8988T (cell line): ENCODE measurements around the gene ADGRL3.
"Not testable (repeated sequence)": the region's sequence is repeated elsewhere in the genome, so short reads cannot be mapped to it uniquely, and the experiment has no call there.

Experiments
- DNase-seq: peaks from one replicate; pipeline ENCODE4 v3.0.0; 2011

Gene ADGRL3

DNA sequence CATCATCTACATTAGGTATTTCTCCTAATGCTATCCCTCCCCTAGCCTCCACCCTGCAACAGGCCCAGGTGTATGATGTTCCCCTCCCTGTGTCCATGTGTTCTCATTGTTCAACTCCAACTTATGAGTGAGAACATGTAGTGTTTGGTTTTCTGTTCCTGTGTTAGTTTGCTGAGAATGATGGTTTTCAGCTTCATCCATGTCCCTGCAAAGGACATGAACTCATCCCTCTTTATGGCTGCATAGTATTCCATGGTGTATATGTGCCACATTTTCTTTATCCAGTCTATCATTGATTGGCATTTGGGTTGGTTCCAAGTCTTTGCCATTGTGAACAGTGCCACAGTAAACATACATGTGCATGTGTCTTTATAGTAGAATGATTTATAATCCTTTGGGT lies 7.0 kb downstream of the ADGRL3 start:
- DNase-seq, result not testable (repeated sequence)

DNA sequence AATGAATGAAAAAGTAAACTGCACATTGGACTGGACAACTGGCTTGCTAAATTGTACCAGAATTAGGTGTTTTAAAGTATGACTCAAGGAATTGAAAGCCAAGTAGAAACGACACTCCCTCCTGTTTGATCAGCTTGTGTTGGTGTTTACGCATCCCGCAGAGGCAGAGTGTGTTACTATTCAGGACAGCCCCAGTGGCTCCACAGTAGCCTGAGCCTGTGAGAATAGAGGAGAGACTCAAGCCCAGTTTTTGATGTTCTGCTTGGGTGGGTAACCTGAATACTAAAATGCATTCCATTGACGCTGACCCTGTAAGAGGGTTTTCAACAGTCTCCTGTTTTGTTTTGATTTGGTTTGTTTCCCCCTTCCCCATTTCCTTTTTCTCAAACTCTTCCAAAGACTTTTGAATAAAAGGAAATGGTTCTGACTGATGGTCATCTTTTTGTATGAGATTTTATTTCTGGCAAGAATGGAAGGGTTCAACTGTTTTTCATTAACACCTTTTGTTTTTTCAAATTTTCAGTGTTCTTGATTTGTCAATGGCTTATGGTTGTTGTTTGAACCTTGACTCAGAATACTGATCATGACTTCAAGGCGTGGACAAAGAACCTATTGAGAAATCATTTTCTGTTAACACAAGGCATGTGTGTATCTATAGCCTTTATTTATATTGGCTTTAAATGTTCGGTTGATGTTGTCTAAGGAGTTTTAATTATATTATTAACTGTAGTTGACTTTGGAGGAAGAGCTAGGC lies 10.2 kb downstream of the ADGRL3 start:
- DNase-seq, result no peak

DNA sequence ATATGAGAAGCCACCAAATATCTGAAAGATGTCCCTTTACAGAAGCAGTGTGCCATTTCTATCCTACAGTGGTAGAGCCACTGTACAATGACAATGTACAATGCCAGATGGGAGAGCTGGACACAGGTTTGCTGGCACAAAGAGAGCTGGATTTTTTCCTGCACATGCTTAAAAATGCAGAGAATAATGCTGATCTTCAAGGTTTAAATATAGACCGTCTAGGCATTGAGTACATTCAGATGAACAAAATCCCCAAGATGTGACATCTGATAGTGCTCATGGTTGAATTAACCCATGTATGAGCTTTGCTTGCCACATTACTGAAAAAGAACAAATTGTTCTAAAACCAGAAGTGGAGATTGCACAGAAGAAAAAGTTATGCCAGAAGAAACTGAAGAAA lies 11.7 kb downstream of the ADGRL3 start:
- no peak for DNase-seq

DNA sequence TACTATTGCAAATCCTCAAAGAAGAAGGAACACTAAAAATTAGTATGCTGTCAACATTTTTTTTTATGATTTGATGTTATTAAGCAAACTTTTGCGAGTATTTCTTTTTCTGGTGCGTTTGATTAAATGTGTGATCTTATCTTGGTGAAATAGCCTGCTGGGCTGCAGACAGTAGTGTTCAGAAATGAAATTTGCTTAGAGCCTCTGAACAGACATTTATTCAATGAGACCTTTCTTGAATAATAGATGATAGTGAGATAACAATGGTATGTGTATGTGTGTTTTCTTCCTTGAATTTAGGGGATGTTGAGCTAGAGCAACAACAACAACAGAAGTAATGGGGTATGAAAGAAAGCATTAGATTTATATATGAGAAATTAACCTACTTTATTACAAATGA lies 12.7 kb downstream of the ADGRL3 start:
- DNase-seq, result no peak

DNA sequence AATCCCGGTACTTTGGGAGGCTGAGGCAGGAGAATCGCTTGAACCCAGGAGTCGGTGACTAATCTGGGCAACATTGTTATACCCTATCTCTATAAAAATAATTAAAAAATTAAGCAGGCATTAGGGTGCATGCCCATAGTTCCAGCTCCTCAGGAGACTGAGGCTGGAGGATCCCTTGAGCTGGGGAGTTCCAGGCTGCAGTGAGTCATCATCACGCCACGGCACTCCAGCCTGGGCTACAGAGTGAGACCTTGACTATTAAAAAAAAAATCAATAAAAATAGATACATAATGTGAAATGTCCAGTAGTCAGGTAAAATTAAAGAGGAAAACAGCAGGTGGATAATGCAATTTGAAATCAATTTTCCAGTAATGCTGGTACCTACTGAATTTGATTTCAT lies 14.6 kb downstream of the ADGRL3 start:
- DNase-seq, result no peak

DNA sequence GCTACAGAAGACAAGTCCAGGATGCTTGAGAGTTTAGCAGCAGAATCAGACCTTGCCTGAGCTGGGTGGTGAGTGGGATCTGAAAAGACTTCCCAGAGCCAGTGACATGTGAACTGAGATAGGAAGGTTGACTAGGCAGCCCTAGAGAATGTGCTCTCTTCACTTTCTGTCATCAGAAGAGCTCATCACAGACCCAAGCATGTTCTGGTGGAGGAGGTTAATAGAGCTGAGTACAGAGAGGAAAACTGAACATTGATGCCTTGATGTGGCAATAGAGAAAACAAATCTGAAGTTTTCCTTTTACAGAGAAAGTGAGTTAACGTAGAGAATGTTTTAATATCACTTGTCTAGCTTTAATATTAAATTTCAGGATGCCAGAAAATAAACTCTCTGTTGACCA lies 17.1 kb downstream of the ADGRL3 start:
- DNase-seq, result no peak

DNA sequence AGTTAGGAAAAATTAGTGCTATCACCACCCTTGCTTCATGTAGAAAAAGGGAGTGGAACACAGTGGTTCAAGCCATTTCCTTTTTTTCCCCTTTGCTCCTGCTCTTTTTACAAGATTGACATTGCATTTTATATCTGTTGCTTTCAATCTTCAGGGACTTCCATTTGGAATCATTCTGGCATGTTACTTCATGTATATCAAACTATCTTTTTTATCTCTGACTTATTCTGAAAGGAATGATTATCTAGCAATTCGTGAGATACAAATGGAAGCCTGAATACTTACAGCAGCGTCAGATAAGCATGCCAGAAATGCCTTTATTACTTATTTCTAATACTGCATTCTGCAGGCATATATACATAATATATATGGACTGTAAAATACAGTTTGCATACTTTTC lies 20.4 kb downstream of the ADGRL3 start:
- DNase-seq, result no peak

DNA sequence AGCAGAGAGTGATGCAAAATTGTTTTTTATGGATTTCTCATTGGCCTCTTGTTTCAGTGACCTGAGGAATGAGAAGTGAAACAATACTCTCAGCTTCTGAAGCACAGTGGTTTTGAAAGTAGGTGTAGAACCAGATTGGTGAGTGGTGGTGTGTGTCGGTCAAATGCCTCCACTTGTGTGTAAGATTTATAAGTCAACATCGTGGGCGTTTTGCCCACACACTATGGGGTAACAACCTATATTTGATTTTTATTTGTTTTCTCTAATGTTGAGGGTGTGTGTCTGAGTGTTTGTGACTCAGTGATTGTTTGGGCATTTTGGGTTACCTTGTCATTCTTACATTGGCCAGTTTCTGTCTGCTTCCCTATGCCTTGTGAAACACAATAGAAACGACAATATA lies 23.3 kb downstream of the ADGRL3 start:
- no peak for DNase-seq

DNA sequence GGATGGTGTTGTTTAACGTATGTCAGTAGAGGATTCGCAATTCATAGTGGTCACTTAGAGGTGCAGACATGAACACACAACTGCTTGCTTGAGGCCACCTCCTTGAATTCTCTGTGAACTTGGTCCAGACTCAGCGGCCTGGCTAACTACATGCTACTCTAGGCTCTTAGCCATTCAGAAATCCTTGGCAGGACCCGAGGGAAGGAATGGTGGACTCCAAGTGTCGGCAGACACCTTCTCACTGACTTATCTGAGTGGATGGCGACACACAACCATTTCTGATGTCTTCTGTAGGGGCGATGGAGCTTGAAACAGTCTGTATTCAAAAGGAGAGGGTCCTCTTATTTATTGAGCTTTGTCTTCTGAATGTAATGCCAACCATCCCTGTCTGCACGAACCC lies 24.4 kb downstream of the ADGRL3 start:
- no peak for DNase-seq

DNA sequence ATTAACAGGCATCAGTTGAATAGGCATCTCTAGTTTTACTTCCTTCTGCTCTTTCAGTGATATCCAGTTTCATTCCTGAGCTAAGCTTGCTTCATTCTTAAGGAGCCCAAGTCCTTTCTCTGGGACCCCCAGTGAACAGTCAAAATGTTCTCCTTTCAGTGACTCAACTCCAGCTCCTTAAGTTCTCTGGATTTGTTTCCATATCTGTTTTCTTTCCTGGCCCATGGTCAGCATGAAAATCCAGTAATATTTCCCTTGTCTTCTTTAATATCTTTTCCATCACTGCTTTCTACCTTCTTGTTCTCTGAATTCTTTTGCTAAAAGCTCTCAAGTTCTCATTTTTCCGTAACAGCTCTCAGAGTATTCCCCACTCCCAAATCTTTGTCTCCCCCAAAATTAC lies 25.5 kb downstream of the ADGRL3 start:
- no peak for DNase-seq

DNA sequence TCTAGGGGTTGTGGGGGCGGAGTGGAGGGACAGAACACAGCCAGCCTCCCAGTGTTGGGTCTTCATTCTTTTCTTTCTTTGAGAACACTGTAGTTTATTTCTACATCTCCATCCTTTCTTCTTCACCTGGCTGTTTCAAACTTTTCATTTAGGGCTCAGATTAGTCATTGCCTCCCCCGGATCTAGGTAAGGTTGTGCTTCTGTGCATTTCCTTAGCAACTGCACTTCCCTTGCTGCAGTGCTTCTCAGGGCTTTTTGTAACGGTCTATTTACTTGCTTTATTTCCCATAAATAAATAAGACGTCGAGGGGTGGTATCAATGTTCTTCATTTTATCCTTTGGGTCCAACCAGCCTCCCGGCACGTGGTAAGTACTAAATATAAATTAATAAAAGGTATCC lies 31.3 kb downstream of the ADGRL3 start:
- DNase-seq, result no peak

DNA sequence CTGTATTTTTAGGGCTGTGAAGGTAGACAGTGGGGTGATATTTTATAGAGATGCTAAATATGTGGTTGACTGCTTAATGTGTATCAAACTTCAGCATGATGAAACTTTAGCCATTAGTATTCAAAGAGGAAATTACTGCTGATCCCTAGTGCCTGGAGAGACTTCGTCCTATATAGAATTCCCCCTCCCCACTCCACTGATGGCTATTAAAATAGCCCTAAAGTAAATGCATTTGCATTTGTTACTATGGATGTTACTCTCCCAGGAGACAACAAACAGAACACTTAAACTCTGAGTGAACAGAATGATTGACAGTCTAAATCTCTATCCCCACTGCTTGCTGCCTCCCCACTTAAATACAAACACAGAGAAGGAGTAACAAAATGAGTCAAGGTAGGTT lies 39.1 kb downstream of the ADGRL3 start:
- DNase-seq, result no peak

DNA sequence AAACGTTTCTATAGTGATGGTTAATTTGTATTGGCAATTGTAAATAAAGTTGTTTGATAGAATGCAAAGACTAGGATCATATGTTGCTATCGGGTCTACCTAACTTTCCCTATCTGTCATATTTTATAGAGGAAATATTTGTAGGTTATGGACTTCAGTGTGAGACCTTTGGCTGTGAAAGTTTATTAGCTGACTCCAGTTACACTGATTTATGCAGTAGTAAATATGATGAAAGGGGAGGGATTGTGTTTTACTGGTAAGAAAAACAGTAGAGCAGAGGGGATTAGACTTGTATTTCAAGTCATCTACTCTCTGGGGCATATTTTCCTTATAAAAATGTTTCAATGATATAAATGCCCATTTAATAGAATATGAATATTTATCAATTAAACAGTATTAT lies 43.8 kb downstream of the ADGRL3 start:
- DNase-seq, result no peak

DNA sequence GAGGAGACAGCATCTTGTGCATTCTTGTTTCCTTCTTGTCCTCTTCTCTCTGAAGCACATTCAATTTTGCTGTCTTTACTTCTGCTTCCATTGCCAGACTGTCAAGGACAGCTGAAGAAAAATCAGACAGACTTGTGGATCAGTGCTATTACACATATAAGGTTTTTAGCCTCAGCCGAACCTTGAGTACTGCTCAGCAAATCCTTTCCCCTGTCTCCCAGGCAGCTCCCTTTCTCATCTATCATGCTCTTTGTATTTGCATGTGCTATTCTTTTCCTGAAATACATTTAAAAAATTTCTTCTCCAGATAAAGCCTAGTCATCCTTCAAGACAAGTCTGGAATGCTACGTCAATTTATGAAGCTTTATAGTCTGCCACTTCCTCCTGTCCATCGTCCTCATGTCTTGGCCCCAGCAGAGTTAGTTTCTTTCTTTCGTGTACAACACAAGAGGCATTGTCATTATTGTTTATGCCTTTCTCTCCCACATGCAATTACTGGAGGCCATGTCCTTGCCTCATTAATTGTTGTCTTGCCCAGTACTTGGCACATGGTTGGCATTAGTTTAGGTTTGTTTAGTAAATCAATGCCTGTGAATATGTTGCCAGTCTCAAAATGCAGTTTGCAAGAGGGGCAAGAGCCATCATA lies 45.1 kb downstream of the ADGRL3 start:
- no peak for DNase-seq

DNA sequence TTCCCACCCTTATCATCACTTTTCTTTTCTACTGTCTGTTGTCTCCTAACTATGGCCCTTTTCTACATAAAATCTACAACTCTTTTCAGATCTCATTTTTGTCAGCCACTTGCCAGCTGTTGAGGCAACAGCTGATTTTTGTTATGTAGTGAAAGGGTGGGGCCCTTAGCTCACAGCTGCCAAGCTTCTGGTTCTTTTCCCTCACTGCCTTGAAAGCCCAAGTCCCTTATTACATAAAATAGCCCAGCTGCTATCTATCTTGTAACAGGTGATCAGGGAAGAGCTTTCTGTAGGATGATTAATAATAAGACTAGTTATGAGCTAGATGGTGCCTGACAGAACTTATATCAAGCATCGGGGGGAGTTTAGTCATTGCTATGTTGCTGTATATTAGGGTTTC lies 45.9 kb downstream of the ADGRL3 start:
- DNase-seq, result no peak

DNA sequence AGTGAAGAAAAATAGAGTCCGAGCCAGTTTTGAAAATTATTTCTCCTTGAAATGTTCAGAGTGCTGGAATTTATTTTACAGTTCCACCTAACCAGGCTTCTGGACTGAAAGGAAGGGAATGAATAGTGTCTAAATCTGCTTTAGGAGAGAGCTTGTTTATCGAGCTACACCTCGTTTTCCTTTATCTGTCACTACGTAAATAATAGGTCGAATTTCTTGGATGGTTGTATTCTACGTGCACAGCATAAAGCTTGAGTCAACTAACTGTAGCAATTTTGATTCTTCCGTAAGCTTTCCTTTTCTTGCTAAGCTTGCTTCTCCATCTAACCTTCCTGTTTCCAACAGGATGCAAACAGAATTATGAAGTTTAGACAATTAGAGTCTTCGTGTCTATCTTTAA lies 48.6 kb downstream of the ADGRL3 start:
- DNase-seq, result no peak

DNA sequence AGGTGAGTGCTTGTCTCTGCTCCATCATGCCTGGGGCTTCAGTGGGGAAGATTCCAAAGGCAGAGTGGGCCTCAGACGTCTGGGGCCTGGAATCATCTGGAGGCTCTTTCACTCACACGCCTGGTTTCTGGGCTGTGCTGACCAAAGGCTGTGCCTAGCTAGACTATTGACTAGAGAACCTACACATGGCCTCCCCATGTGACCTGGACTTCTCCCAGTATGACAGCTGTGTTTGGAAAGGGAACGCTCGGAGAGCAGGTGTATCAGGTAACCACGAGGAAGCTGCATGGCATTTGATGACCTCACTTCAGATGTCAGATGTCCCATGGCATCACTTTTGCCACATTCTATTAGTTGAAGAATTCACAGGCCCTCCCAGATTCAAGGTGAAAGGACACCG lies 51.0 kb downstream of the ADGRL3 start:
- no peak for DNase-seq

DNA sequence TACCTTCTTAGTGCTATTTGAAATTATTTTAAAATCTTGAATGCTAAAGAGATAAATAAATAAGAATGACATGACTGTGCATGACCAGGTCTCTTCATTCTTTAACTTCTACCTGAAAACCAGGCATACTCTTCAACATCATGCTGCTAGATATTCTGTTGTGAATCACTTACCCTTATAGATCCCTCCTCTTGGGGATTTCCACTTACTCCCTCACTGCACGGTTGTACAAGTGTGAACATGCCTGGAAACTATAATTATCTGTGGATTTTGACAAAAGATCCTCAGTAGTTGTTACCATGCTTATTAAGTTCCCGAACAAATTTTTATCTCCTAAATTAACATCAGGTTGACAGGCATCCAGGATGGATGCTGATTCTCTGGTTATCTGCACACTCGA lies 54.3 kb downstream of the ADGRL3 start:
- no peak for DNase-seq

DNA sequence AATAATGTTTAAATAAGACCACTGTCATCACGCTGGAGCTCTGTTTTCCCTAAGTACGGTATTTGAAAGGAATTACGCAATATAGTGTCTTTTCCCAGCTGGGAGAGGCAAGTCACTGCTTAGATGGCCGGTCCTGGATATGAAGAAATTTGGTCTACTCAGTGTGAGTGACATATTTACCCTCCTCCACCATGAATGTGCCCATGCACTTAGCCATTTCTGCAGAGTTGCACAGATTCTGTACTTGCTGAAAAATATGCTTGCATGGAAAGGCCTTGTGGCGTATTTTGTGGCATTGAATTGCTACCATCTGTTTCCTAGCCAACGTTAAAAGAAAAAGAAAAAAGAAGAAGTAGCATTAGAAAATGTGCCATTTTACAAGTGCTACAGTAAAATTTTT lies 73.1 kb downstream of the ADGRL3 start:
- no peak for DNase-seq

DNA sequence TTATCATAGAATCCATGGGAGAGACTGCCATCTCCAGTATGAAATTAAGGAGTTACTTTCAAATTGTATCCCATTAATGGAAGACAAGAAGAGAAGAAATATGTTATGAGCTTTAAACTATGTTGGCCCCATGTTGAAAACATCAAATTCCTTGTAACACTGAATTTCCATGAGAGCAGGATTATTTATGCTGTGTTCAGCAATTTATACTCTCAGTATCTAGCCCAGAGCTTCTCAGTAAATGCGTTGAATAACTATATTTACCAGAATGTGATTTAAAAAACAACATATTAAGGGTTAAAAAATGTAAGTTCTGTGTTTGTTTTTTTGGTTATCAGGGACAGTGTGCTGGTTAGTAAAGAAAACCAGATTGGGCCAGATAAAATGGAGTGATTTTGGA lies 74.2 kb downstream of the ADGRL3 start:
- no peak for DNase-seq

DNA sequence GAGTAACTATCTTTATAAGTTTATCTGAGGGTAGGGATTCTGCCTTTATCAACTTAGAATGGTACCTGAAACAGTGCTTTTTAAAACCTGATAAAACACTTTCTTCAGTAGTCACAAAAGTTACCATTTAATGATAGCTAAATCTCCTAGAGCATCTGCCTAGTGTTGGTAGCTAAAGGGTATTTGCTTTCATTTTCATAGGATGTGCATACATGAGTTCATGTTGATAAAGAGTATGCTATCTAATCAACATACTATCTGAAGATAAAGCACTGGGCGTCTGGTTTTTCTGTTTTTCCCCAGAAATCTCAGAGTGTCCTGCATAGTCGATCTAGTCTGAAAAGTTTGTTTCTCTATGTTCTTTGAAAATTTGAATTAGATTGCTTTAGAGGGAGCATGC lies 75.1 kb downstream of the ADGRL3 start:
- DNase-seq, result no peak

DNA sequence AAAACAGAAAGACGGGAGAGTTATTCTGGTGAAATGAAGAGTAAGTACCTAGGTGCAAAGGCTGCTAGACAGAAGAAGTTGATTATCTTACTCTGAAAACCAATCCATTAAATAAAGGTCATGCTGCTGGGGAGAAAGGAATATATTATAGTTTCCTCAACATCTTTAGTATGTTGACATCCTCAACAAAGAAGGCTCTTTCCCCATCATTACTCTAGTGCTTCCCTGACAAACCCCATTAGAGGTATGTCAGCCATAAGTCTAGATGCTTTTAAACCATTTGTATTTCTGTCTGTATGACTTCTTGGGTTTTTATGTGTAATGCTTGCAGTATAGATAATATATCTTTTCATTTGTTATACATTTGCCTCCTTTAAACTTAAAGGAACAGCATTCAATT lies 75.9 kb downstream of the ADGRL3 start:
- no peak for DNase-seq

DNA sequence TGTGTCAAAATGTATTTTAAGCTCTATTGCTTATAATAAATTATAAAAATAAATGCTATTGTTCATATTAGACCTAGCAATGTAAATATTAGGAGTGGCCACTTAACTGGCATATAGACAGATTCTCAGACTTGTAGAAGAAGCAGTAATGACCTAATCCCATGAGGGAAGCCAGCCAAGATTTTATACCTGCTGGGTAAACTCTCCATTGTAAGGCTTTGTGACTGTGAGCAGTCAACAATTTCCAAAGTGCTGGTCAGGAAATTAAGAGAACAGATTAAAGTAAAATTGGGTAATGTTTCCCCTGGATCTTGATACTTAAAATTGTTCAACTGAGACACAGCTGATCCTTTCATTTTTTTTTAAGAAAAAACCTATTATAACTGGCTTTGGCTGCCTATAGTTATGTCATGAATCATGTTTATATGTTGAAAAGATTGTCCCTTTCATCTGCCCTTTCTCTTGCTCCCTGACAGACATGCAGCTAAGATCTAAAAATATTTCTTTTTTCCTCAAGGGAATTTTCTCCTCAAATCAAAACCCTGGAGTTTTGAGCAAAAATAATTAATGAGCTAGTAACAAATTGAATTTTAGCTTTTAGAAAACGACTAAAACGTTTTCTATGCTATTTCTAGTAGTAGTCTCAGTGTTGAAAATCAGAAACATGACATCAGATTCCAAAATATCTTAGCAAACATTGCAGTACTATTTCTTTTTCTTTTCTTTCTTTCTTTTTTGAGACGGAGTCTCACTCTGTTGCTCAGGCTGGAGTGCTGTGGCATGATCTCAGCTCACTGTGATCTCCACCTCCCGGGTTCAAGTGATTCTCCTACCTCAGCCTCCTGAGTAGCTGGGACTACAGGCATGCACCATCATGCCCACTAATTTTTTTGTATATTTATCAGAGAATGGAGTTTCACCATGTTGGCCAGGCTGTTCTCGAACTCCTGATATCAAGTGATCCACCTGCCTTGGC lies 77.9 kb downstream of the ADGRL3 start:
- DNase-seq, result no peak

DNA sequence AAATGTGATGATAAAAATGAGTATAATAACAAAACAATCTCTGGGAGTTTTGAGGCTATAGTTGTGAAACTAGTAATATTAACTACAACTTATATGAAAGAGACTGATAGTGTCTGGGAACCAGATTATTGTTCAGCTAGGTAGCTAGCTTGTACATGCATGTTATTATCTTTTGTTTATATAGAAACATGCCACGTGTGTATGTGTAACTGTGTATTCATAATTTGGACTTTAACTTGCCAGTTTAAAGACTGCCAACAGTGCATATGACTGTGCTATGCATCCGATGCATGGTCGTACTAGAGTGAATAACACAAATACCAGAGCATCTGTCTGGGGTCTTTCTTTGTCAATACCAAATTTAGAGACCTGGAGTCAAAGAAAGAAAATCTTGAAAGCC lies 92.2 kb downstream of the ADGRL3 start:
- no peak for DNase-seq
